Omental fat pad (tissue), 4 donors: ENCODE data around the gene MYOZ3. TPM values are rescaled to one million over a fixed set of nuclear protein-coding genes. Genes with fewer than 3 reads are reported as not detected.

Experiments used
- ATAC-seq: fragments of 150-250 bp; one replicate; pipeline ENCODE4 v1.9.1; 2016; ENCODE audit warnings: mild to moderate bottlenecking, moderate library complexity; ENCODE audit not compliant: low FRiP score
- DNase-seq: peaks from one replicate; pipeline ENCODE4 v3.0.0-alpha.2; 2019; ENCODE audit warnings: low spot score
- total RNA-seq, 4 donors: library from RNA; depleted of rRNA; stranded (reverse); fragments of >200 nt; gene quantifications; one replicate each; pipeline ENCODE4 v1.1.0, GENCODE V29; 2016
- TF ChIP-seq, protein P1 (sequence below), 3 donors: fragments of 450-650 bp; IDR thresholded peaks; one replicate each; pipeline ENCODE4 v1.5.1; 2016 to 2017; ENCODE audit warnings: antibody characterized with exemption in 3 of 3, mild to moderate bottlenecking in 3 of 3, moderate library complexity in 2 of 3

The MYOZ3 gene
- total RNA-seq, 4 donors from 2014 or later: 0.28 to 1.7 (median 0.56) TPM; not detected in 1

- TF ChIP-seq, protein P1, sequence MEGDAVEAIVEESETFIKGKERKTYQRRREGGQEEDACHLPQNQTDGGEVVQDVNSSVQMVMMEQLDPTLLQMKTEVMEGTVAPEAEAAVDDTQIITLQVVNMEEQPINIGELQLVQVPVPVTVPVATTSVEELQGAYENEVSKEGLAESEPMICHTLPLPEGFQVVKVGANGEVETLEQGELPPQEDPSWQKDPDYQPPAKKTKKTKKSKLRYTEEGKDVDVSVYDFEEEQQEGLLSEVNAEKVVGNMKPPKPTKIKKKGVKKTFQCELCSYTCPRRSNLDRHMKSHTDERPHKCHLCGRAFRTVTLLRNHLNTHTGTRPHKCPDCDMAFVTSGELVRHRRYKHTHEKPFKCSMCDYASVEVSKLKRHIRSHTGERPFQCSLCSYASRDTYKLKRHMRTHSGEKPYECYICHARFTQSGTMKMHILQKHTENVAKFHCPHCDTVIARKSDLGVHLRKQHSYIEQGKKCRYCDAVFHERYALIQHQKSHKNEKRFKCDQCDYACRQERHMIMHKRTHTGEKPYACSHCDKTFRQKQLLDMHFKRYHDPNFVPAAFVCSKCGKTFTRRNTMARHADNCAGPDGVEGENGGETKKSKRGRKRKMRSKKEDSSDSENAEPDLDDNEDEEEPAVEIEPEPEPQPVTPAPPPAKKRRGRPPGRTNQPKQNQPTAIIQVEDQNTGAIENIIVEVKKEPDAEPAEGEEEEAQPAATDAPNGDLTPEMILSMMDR (IDR thresholded peaks at IDR 0.05): no peak
- ATAC-seq: no peak
Observed at GRCh38 chr5:150622157-150622556, 38.9 kb upstream of the MYOZ3 start.

GRCh38 chr5:150623152-150623877 is 37.7 kb upstream of the MYOZ3 start:
- ATAC-seq (no peak), DNase-seq (no peak)
- TF ChIP-seq, protein P1 (IDR thresholded peaks at IDR 0.05): no peak

More at GRCh38 chr5:150622157-150622556, 38.9 kb upstream of the MYOZ3 start:
- no peak for DNase-seq

GRCh38 chr5:150623878-150624216 is 37.2 kb upstream of the MYOZ3 start:
- DNase-seq (no peak), ATAC-seq (no peak)
- TF ChIP-seq, protein P1 (IDR thresholded peaks at IDR 0.05): no peak

DNA sequence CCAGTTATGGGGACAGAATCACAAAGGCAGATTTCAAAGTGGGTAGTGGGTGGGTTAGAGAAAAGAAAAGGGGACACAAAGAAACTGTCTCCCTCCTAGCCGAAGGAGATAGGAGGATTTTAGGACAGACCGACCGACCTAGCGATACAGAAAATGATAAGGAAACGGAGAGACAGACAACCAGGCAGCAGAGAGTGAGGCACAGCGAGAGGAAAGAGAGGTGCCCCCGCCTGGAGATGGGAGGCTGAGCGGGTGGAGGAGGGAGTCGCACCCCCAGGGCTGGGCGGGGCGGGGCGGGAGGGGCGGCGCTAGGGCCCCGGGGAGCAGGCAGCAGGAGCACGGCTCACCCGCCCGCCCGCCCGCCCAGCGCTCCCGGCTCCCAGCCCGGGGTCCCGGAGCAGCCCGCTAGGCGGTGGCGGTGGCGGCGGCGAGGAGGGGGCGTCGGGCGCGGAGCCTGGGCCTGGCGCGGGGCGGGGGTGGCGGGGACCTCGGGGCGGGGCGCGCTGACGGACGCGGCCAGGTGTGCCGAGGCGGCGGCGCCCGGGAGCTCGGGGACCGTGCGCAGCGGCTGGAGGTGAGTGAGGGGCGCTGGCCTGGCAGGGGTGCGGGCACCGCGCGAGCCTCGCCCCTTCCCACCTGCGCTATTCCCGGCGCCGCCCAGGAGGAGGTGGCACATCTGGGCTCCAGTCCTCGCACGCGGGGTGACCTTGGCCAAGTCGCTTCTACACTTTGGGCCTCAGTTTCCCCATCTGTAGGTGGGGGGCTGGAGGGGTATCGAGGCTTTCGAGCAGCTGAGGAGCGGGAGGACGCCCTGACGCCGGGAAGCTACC is 36.5 kb upstream of the MYOZ3 start:
- TF ChIP-seq, protein P1 (IDR thresholded peaks at IDR 0.05): no peak

DNA sequence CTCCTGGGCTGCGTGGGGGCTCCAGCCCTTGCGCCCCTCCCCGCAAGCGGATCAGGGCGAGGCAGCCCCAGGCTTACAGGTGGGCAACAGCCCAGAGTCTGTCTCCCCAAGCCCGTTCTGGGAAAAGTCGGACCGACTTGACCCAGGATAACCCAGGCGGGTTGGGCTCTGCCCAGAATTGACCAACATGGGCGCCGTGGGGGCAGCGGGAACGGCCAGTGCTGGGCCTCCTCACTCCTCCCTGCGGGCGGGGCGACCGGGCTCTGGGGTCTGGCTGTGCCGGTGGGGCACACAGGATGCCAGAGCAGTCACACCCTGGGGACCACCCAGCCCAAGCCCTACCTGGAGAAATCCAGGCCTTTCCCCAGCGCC is 35.9 kb upstream of the MYOZ3 start:
- peak; percentile 61 for ATAC-seq
- TF ChIP-seq, protein P1 (IDR thresholded peaks at IDR 0.05): no peak
- DNase-seq: no peak

More for the DNA sequence above, 36.5 kb upstream of the MYOZ3 start:
- peak; percentile 12 for ATAC-seq
- DNase-seq: no peak

DNA sequence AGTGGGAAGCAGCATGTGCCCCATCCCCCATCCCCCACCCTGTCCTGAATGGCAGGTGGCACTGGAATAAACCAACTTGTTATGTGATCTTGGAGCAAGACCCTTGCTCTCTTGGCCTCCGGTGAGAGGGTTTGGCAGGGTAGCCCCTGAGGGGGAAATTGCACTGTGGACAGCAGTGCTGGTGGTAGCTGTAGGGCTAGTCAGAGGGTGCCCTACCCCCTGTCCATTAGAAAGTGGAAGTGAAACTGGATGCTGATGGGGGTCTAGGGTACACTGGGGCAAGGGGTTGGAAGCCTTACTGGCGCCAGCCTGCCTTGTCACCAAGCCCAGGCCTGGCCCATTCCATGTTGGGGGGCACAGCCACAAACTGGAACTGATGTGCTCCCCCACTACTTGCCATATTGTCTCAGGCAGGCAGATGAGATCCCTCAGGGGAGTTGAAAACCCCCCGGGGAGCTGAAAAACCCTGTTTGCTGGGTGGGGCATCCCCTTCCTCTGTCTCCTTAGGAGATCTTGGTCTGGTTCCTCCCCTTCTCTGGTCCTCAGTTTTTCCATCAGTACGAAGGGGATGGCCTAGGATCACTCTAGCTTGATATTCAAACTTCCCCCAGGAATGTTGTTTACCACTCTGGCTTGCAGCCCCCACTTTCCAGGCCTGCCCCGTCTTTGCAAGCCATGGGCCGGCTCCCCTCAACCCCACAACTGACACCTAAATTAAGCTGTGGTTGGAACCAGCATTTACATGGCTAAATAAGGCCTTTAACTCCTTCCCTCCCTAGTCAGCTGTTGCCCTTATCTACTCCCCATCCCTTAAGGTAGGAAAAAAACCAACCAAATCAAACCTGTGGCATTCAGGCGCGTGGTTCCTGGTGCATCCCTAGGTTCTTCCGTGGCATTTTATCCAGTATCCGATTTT is 35.0 kb upstream of the MYOZ3 start:
- ATAC-seq (no peak), DNase-seq (no peak)
- TF ChIP-seq, protein P1 (IDR thresholded peaks at IDR 0.05): no peak
